Measurements from ENCODE around the gene DAPK1.

DNA sequence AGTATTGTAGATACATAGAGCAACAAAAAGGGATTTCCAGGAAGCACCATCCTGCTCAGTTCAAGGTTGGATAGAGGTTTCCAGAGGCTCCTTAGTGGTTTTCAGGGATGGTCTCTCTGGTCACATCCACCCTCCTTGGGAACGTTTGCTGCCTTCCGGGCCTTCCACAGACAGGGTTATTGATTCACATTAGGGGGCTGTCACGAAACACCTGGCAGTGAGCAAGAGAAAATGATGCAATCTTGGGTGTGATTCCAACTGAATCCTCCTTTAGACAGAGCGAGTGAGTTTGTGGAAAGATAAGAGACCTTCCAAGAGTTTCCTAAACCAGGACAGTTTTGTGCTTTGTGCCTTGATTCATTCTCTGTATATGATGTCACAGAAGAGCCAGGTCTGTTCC is 184.4 kb downstream of the DAPK1 start:
- TF ChIP-seq, protein P1, sequence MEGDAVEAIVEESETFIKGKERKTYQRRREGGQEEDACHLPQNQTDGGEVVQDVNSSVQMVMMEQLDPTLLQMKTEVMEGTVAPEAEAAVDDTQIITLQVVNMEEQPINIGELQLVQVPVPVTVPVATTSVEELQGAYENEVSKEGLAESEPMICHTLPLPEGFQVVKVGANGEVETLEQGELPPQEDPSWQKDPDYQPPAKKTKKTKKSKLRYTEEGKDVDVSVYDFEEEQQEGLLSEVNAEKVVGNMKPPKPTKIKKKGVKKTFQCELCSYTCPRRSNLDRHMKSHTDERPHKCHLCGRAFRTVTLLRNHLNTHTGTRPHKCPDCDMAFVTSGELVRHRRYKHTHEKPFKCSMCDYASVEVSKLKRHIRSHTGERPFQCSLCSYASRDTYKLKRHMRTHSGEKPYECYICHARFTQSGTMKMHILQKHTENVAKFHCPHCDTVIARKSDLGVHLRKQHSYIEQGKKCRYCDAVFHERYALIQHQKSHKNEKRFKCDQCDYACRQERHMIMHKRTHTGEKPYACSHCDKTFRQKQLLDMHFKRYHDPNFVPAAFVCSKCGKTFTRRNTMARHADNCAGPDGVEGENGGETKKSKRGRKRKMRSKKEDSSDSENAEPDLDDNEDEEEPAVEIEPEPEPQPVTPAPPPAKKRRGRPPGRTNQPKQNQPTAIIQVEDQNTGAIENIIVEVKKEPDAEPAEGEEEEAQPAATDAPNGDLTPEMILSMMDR (IDR thresholded peaks at IDR 0.05; ENCODE audit: low read depth, low read length): no peak
- no peak for TF ChIP-seq EZH2phosphoT487 (IDR thresholded peaks at IDR 0.05; ENCODE audit: low read depth)
